GM12875 (cell line): ENCODE measurements around the gene NHSL2.
"Not testable (repeated sequence)": the region's sequence is repeated elsewhere in the genome, so short reads cannot be mapped to it uniquely, and the experiment has no call there.

Experiments used
- H3K4me3 ChIP-seq: one replicate; pipeline ENCODE4 v1.5.1; 2011; ENCODE audit warnings: low read depth, low read length, control low read depth
- CTCF ChIP-seq: IDR thresholded peaks from 2 replicates; pipeline ENCODE4 v1.5.1; 2011; ENCODE audit warnings: low read depth, mild to moderate bottlenecking, control low read depth, inconsistent platforms, low read length, moderate library complexity, borderline replicate concordance; ENCODE audit not compliant: insufficient read depth

Gene NHSL2

GRCh38 chrX:71954458-71954857, 43.8 kb downstream of the NHSL2 start:
- no peak for TF ChIP-seq CTCF
- H3K4me3 ChIP-seq: no peak overlapping the region

- no peak for TF ChIP-seq CTCF
- H3K4me3 ChIP-seq: no peak overlapping the region
Measured at GRCh38 chrX:71955530-71956120, 45.0 kb downstream of the NHSL2 start.

GRCh38 chrX:71958281-71958675, 47.6 kb downstream of the NHSL2 start:
- TF ChIP-seq CTCF: no peak
- H3K4me3 ChIP-seq: no peak overlapping the region

- H3K4me3 ChIP-seq: not testable (repeated sequence)
Measured at GRCh38 chrX:71964184-71964583, 53.5 kb downstream of the NHSL2 start.

- no peak overlapping the region for H3K4me3 ChIP-seq
- TF ChIP-seq CTCF: no peak
Measured at GRCh38 chrX:71974916-71975315, 64.3 kb downstream of the NHSL2 start.

GRCh38 chrX:71976753-71977152, 66.1 kb downstream of the NHSL2 start:
- no peak overlapping the region for H3K4me3 ChIP-seq
- no peak for TF ChIP-seq CTCF

- H3K4me3 ChIP-seq: no peak overlapping the region
- no peak for TF ChIP-seq CTCF
Measured at GRCh38 chrX:71978164-71978563, 67.5 kb downstream of the NHSL2 start.
